Breast epithelium (tissue), 4 donors: ENCODE measurements around the gene ACO2. TPM values are rescaled to one million over a fixed set of nuclear protein-coding genes. Genes with fewer than 3 reads are reported as not detected.
A peak's percentile ranks its signal among the peaks of the same experiment; 100 is the strongest.

Source experiments
- DNase-seq, 2 donors: peaks; one replicate each; pipeline ENCODE4 v3.0.0-alpha.2; 2019; ENCODE audit warnings: low spot score in 2 of 2
- H3K27ac ChIP-seq, 2 donors: fragments of 200-600 bp; sonication (generic) in 1 of 2; one replicate each; pipeline ENCODE4 v1.5.1; 2016 to 2019; ENCODE audit warnings: mild to moderate bottlenecking in 1 of 2
- H3K27me3 ChIP-seq, 2 donors: fragments of 200-600 bp; sonication (generic) in 1 of 2; one replicate each; pipeline versions ENCODE4 v1.5.1 to v1.6.0; 2017 to 2019; ENCODE audit warnings: control low read depth in 1 of 2, mild to moderate bottlenecking in 1 of 2
- H3K36me3 ChIP-seq: fragments of 200-600 bp; one replicate; pipeline ENCODE4 v1.5.1; 2019
- H3K4me1 ChIP-seq, 2 donors: fragments of 200-600 bp; sonication (generic); one replicate each; pipeline ENCODE4 v1.5.1; 2016 to 2019; ENCODE audit warnings: control low read depth in 1 of 2
- H3K4me3 ChIP-seq, 3 donors: fragments of 200-600 bp; sonication (generic); 1 replicate in 2 of 3; 2 replicates in 1 of 3; pipeline ENCODE4 v1.5.1; 2016 to 2019; ENCODE audit warnings: mild to moderate bottlenecking in 3 of 3, moderate library complexity in 2 of 3
- H3K9me3 ChIP-seq, 2 donors: fragments of 200-600 bp; sonication (generic) in 1 of 2; one replicate each; pipeline ENCODE4 v1.5.1; 2016 to 2019; ENCODE audit warnings: control low read depth in 1 of 2
- CTCF ChIP-seq, 3 donors: fragments of 450-650 bp; IDR thresholded peaks; one replicate each; pipeline ENCODE4 v1.5.1; 2016 to 2017; ENCODE audit warnings: antibody characterized with exemption in 3 of 3, mild to moderate bottlenecking in 3 of 3, moderate library complexity in 3 of 3
- POLR2A ChIP-seq: fragments of 450-650 bp; IDR thresholded peaks from one replicate; pipeline ENCODE4 v1.6.1; 2016; ENCODE audit warnings: antibody characterized with exemption, mild to moderate bottlenecking, moderate library complexity
- POLR2AphosphoS5 ChIP-seq, 3 donors: sonication (generic); formaldehyde crosslinking; IDR thresholded peaks; one replicate each; pipeline ENCODE4 v1.6.1; 2017; ENCODE audit warnings: antibody characterized with exemption in 3 of 3
- intact Hi-C: fragments of 100-400 bp; cut with DNase I; formaldehyde crosslinking; loops from one replicate; pipeline ENCODE4 v1.15.1; 2023; ENCODE audit warnings: low total_unique reads
- total RNA-seq, 3 donors: library from RNA; depleted of rRNA; stranded (reverse); fragments of >200 nt; gene quantifications; one replicate each; pipeline ENCODE4 v1.1.0, GENCODE V29; 2016

ACO2 gene
- total RNA-seq, 3 donors from 2014 or later: 58.1 to 92.2 (median 65.2) TPM

DNA sequence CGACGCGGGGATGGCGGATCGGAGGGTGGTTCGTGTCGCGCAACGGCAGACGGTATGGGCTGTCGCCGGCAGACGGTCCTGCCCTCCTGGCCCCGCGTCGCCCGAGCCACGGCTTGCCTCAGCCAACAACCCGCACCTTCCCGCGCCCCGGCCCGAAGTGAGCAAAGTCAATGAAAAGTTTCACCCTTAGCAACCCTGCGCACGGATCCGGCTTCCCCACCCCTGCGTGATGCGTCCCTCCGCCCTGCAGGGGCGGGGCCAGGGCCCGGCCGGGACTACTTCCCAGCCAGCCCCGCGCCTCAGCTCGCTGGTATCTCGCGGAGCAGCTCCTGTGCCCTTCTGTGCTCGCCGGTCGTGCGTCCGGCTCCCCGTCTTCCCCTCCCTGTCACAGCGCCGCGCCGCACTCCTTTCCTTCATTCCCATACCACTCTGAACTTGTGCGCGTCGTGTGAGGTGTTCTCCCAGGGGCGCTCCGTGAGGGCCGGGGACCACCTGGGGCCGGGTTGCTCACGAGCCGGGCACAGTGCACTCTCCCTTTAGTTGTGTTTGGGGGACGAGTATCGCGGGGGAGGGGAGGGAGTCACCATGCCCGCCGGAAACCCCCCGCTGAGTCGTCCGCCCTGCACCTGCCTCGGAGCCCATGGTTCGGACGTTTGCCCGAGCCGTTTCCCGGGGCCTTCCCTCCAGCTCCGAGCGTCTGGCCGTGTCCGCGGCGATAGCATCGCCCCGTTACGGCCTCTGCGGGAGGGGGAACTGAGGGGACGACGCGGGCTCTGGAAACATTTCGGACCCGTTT lies 22.1 kb upstream of the ACO2 start, which contains the start of gene TOB2:
Gene TOB2 (minus strand): TSS at position 163 of the 796 bp plus-strand sequence. CDS start 9,456 bp downstream, outside the sequence.
- DNase-seq: peak; percentile 93 to 95
- Histone ChIP-seq H3K4me3 (peak within 1 kb of the TSS; percentile 69 to 100 (median 93)), H3K9me3 (no peaks in the 10 kb centered on the region), H3K4me1 (no peaks in the 10 kb centered on the region), H3K27ac (peak within 1 kb of the TSS; percentile 97 to 100), H3K36me3 (no peaks in the 10 kb centered on the region), H3K27me3 (no peaks in the 10 kb centered on the region)
- TF ChIP-seq CTCF (IDR thresholded peaks at IDR 0.05) (no peak), POLR2A (peak; percentile 99), POLR2AphosphoS5 (IDR thresholded peaks at IDR 0.05) (peak; percentile 99)
- intact Hi-C loops: loop anchor here (10.0 kb wide), 1 partner anchor 592 kb away; the partner anchor contains the start of genes ST13 and XPNPEP3

- DNase-seq: peak; percentile 55 to 57
- H3K36me3 ChIP-seq: no peaks in the 10 kb centered on the region
- intact Hi-C loops: loop anchor here (10.0 kb wide), 1 partner anchor 593 kb away; the partner anchor contains the start of genes ST13 and XPNPEP3
- H3K4me3 ChIP-seq: peak overlapping the region; percentile 69 to 100 (median 93)
- H3K9me3 ChIP-seq: no peaks in the 10 kb centered on the region
- no peaks in the 10 kb centered on the region for H3K27me3 ChIP-seq
- H3K27ac ChIP-seq: peak overlapping the region; percentile 97 to 100
- TF ChIP-seq POLR2AphosphoS5 (IDR thresholded peaks at IDR 0.05): no peak
- no peak for TF ChIP-seq POLR2A
- TF ChIP-seq CTCF (IDR thresholded peaks at IDR 0.05): no peak
- no peaks in the 10 kb centered on the region for H3K4me1 ChIP-seq
Observed at GRCh38 chr22:41447435-41448188, 21.3 kb upstream of the ACO2 start.

- Histone ChIP-seq H3K27me3 (no peaks in the 10 kb centered on the region), H3K9me3 (no peaks in the 10 kb centered on the region), H3K4me1 (no peaks in the 10 kb centered on the region), H3K36me3 (no peaks in the 10 kb centered on the region), H3K4me3 (peak overlapping the region; percentile 69 to 100 (median 93)), H3K27ac (peak overlapping the region; percentile 97 to 100)
- peak; percentile 81 for TF ChIP-seq POLR2A
- TF ChIP-seq POLR2AphosphoS5 (IDR thresholded peaks at IDR 0.05): peak; percentile 56 to 82 (median 75)
- TF ChIP-seq CTCF (IDR thresholded peaks at IDR 0.05): no peak
- intact Hi-C loops: loop anchor here (10.0 kb wide), 1 partner anchor 593 kb away; the partner anchor contains the start of genes ST13 and XPNPEP3
- DNase-seq: peak; percentile 93 to 97
Observed at GRCh38 chr22:41448189-41448808, 20.6 kb upstream of the ACO2 start.

- Histone ChIP-seq H3K27ac (no peak overlapping the region), H3K4me1 (no peaks in the 10 kb centered on the region), H3K36me3 (peaks cover 7% of the 10 kb centered on the region), H3K4me3 (no peak overlapping the region), H3K27me3 (no peaks in the 10 kb centered on the region), H3K9me3 (no peaks in the 10 kb centered on the region)
- no peak for DNase-seq
- intact Hi-C loops: no loop called here
- no peak for TF ChIP-seq POLR2A
- no peak for TF ChIP-seq POLR2AphosphoS5 (IDR thresholded peaks at IDR 0.05)
- no peak for TF ChIP-seq CTCF (IDR thresholded peaks at IDR 0.05)
Observed at GRCh38 chr22:41458161-41458728, 10.7 kb upstream of the ACO2 start.
